T-helper 2 cell (primary cell): ENCODE data around the gene RAB6B.

ENCODE experiments used
- DNase-seq, 5 experiments: peaks; one replicate each; pipeline versions ENCODE4 v3.0.0 to v3.0.0-alpha.2; 2012 to 2022

The RAB6B gene

GRCh38 chr3:133834621-133835417 lies 60.9 kb downstream of the RAB6B start:
- DNase-seq, result no peak

GRCh38 chr3:133833880-133834620 lies 61.6 kb downstream of the RAB6B start:
- no peak for DNase-seq

GRCh38 chr3:133833267-133833666 lies 62.4 kb downstream of the RAB6B start:
- no peak for DNase-seq

- DNase-seq, result no peak
These were observed 62.9 kb downstream of the RAB6B start for GRCh38 chr3:133832802-133833144.

- DNase-seq, result no peak
These were observed 63.5 kb downstream of the RAB6B start for GRCh38 chr3:133831966-133832801.

GRCh38 chr3:133830071-133830470 lies 65.6 kb downstream of the RAB6B start:
- no peak for DNase-seq

- DNase-seq, result no peak
These were observed 66.4 kb downstream of the RAB6B start for GRCh38 chr3:133829310-133829707.

- DNase-seq, result no peak
These were observed 66.9 kb downstream of the RAB6B start for GRCh38 chr3:133828576-133829309.

GRCh38 chr3:133827684-133828083 lies 68.0 kb downstream of the RAB6B start:
- no peak for DNase-seq

GRCh38 chr3:133827136-133827535 lies 68.5 kb downstream of the RAB6B start:
- DNase-seq, result no peak

GRCh38 chr3:133825969-133826727 lies 69.5 kb downstream of the RAB6B start:
- DNase-seq, result no peak

- no peak for DNase-seq
These were observed 70.7 kb downstream of the RAB6B start for GRCh38 chr3:133824961-133825485.

GRCh38 chr3:133821767-133822638 lies 73.7 kb downstream of the RAB6B start:
- no peak for DNase-seq

GRCh38 chr3:133820889-133821675 lies 74.6 kb downstream of the RAB6B start:
- no peak for DNase-seq

- no peak for DNase-seq
These were observed 75.6 kb downstream of the RAB6B start for GRCh38 chr3:133820129-133820528.

- no peak for DNase-seq
These were observed 80.3 kb downstream of the RAB6B start for GRCh38 chr3:133815386-133815785.

GRCh38 chr3:133812872-133813271 lies 82.8 kb downstream of the RAB6B start:
- no peak for DNase-seq

- DNase-seq, result peak; percentile 90 to 97 (median 95)
These were observed 89.8 kb downstream of the RAB6B start, which contains the start of gene SRPRB for GRCh38 chr3:133805702-133806475. TSS of gene SRPRB (plus strand) at chr3:133805815. CDS start at chr3:133805849, 34 bp downstream.

- DNase-seq, result no peak
These were observed 90.3 kb downstream of the RAB6B start for GRCh38 chr3:133805384-133805701.
